Activated CD4-positive, alpha-beta memory T cell treated with anti-CD3 and anti-CD28 coated beads, Interleukin-2, amount 10 ng/mL, durations not matched to agents 7 days and 5 days (primary cell): ENCODE data around the gene IRX4. TPM values are rescaled to one million over a fixed set of nuclear protein-coding genes. Genes with fewer than 3 reads are reported as not detected.
"Not testable (repeated sequence)": the region's sequence is repeated elsewhere in the genome, so short reads cannot be mapped to it uniquely, and the experiment has no call there.

ENCODE experiments used
- CTCF ChIA-PET: fragments of 350-600 bp; sonication (Branson Sonifier 250); formaldehyde crosslinking; loops from one replicate; lab custom pipeline; 2021; ENCODE audit warnings: antibody characterized with exemption, inconsistent platforms; lab: Charles Lee
- POLR2A ChIA-PET: fragments of 350-600 bp; sonication (Branson Sonifier 250); formaldehyde crosslinking; loops from one replicate; lab custom pipeline; 2021; ENCODE audit warnings: antibody characterized with exemption; lab: Charles Lee
- DNase-seq: peaks from one replicate; pipeline ENCODE4 v3.0.0-alpha.2; 2020
- H3K27ac Mint-ChIP-seq: one replicate; pipeline ENCODE4 v1.8.0; 2021; ENCODE audit warnings: mild to moderate bottlenecking, mixed read lengths
- H3K27me3 Mint-ChIP-seq: one replicate; pipeline ENCODE4 v1.8.0; 2021; ENCODE audit warnings: mixed read lengths
- H3K36me3 Mint-ChIP-seq: one replicate; pipeline ENCODE4 v1.8.0; 2021; ENCODE audit warnings: low read depth, mixed read lengths
- H3K4me1 Mint-ChIP-seq: one replicate; pipeline ENCODE4 v1.8.0; 2021; ENCODE audit warnings: mixed read lengths
- H3K4me3 Mint-ChIP-seq: one replicate; pipeline ENCODE4 v1.8.0; 2021; ENCODE audit warnings: mild to moderate bottlenecking, mixed read lengths
- H3K9me3 Mint-ChIP-seq: one replicate; pipeline ENCODE4 v1.8.0; 2021; ENCODE audit warnings: mixed read lengths
- total RNA-seq, 2 experiments: library from RNA; stranded (reverse); gene quantifications; one replicate each; pipeline ENCODE4 v1.2.3, GENCODE V29; 2021

IRX4 gene
- total RNA-seq, 2 experiments from 2014 or later = not detected

- ChIA-PET POLR2A (no interaction called here), CTCF (no interaction called here)
- no peak overlapping the region for H3K4me3 Mint-ChIP-seq
- H3K36me3 Mint-ChIP-seq = peaks cover 6% of the 10 kb centered on the region
- H3K27me3 Mint-ChIP-seq = peaks cover 55% of the 10 kb centered on the region
- DNase-seq = no peak
- H3K4me1 Mint-ChIP-seq = peaks cover 1% of the 10 kb centered on the region
- no peak overlapping the region for H3K27ac Mint-ChIP-seq
- no peaks in the 10 kb centered on the region for H3K9me3 Mint-ChIP-seq
These were observed 7.4 kb downstream of the IRX4 start for GRCh38 chr5:1875281-1875842.

DNA sequence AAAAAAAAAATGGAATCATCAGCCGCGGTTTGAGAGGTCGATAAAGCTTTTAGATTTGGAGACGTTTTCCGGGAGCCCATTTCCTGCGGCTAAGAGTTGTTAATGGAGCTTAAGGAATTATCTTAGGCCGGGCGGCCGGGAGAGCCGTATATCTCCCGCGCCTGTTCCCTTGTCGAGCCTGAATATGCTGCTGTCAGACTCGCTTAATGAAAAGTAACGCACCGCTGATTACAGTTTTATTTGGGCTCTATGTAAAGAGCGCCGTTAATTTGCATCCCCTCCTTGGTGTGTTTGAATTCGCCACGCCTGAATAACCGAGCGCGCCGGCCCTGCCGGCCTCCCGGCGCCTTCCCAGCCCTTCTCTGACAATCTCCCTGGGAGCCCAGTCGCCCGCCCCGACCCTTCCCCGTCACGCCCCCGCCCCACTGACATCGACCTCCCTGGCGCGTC lies 7.9 kb downstream of the IRX4 start:
- Mint-ChIP-seq H3K27me3 (peaks cover 49% of the 10 kb centered on the region), H3K4me3 (no peak overlapping the region), H3K36me3 (peaks cover 6% of the 10 kb centered on the region), H3K27ac (no peak overlapping the region), H3K9me3 (no peaks in the 10 kb centered on the region), H3K4me1 (peaks cover 1% of the 10 kb centered on the region)
- no peak for DNase-seq
- CTCF ChIA-PET = no interaction called here
- POLR2A ChIA-PET = no interaction called here

- DNase-seq = no peak
- H3K27ac Mint-ChIP-seq = no peak overlapping the region
- H3K4me1 Mint-ChIP-seq = peaks cover 1% of the 10 kb centered on the region
- H3K4me3 Mint-ChIP-seq = no peak overlapping the region
- no peaks in the 10 kb centered on the region for H3K9me3 Mint-ChIP-seq
- peaks cover 44% of the 10 kb centered on the region for H3K27me3 Mint-ChIP-seq
- peaks cover 3% of the 10 kb centered on the region for H3K36me3 Mint-ChIP-seq
- ChIA-PET POLR2A (no interaction called here), CTCF (no interaction called here)
These were observed 8.4 kb downstream of the IRX4 start for GRCh38 chr5:1874348-1874747.

DNA sequence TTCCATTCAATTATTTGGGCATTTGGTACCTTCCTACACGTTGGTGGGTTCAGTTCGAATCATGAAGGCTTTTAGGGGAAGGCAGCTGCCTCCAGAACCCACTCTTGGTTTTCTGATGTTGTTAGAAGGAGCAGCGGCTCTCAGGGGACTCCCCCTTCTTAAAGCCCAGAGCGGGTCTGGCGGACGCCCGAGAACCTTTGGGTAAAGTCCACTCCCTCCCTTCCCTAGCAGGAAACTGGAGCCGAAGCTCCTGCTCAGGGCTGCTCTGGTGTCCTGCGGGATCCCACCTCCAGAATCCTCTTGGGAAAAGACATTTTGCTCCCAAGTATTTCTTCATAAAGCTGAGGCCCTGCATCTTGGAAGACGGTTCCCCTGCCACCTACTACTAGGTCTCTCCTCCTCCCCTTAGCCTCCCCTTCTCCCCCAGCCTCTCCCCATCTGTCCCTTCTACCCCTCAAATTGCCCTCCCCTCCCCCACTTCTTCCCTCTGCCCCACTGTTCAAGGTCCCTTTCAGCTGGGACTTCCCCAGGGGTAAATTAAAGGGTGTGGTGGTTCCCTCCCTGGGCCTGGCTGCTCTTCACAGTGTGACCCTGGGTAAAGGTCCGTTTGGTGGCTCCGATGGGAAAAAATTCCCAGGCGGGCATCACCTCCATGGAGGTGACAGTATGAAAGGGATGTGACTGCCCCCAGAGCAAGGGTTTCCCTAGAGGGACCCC lies 9.3 kb downstream of the IRX4 start:
- no peaks in the 10 kb centered on the region for H3K9me3 Mint-ChIP-seq
- ChIA-PET CTCF (no interaction called here), POLR2A (no interaction called here)
- H3K27ac Mint-ChIP-seq = no peak overlapping the region
- H3K36me3 Mint-ChIP-seq = peaks cover 3% of the 10 kb centered on the region
- DNase-seq = no peak
- peaks cover 39% of the 10 kb centered on the region for H3K27me3 Mint-ChIP-seq
- H3K4me1 Mint-ChIP-seq = peaks cover 1% of the 10 kb centered on the region
- no peak overlapping the region for H3K4me3 Mint-ChIP-seq

- Mint-ChIP-seq H3K27ac (no peak overlapping the region), H3K4me3 (no peak overlapping the region), H3K27me3 (peaks cover 36% of the 10 kb centered on the region), H3K36me3 (no peaks in the 10 kb centered on the region), H3K9me3 (no peaks in the 10 kb centered on the region), H3K4me1 (peaks cover 1% of the 10 kb centered on the region)
- ChIA-PET CTCF (no interaction called here), POLR2A (no interaction called here)
- no peak for DNase-seq
These were observed 11.3 kb downstream of the IRX4 start for GRCh38 chr5:1871441-1871840.

DNA sequence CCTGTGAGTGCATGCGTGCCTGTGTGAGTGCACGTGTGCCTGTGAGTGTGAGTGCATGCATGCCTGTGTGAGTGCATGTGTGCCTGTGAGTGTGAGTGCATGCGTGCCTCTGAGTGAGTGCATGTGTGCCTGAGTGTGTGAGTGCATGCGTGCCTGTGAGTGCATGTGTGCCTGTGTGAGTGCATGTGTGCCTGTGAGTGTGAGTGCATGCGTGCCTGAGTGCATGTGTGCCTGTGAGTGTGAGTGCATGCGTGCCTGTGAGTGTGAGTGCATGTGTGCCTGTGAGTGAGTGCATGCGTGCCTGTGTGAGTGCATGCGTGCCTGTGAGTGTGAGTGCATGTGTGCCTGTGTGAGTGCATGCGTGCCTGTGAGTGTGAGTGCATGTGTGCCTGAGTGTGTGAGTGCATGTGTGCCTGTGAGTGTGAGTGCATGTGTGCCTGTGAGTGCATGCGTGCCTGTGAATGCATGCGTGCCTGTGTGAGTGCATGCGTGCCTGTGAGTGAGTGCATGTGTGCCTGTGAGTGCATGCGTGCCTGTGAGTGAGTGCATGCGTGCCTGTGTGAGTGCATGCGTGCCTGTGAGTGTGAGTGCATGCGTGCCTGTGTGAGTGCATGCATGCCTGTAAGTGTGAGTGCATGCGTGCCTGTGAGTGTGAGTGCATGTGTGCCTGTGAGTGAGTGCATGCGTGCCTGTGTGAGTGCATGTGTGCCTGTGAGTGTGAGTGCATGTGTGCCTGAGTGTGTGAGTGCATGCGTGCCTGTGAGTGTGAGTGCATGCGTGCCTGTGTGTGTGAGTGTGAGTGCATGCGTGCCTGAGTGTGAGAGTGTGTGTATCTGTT lies 12.1 kb downstream of the IRX4 start:
- DNase-seq, H3K27ac Mint-ChIP-seq, H3K4me3 Mint-ChIP-seq, CTCF ChIA-PET, H3K36me3 Mint-ChIP-seq, POLR2A ChIA-PET, H3K4me1 Mint-ChIP-seq, H3K9me3 Mint-ChIP-seq: not testable (repeated sequence)
- H3K27me3 Mint-ChIP-seq = peaks cover 31% of the 10 kb centered on the region

DNA sequence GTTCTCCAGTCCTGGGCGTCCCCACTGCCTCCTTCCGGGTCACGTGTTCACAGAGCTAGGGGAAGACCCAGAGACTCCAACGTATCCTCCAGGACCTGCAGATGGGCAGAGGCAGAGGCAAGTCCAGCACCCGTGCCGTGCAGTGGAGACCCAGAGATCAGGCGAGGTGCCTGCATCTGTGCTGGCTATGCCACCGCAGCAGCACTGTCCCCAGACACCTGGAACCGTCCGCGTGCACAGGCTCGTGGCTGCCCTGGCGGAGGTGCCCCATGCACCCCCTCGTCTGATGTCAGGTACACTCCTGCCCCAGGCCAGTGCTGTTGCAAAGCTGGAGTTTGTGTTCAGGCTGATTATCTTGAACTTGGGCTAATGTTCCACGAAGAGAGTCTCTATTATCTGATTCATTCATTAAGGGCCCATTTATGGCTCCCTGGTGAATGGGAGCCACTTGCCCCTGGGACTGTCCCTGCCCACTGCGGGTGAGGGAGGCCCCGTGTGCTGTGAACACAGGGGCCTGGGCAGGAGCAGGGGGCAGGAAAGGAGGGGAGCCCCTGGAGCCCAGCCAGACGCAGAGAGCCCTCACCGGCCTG lies 13.7 kb downstream of the IRX4 start:
- H3K27me3 Mint-ChIP-seq = peaks cover 17% of the 10 kb centered on the region

DNA sequence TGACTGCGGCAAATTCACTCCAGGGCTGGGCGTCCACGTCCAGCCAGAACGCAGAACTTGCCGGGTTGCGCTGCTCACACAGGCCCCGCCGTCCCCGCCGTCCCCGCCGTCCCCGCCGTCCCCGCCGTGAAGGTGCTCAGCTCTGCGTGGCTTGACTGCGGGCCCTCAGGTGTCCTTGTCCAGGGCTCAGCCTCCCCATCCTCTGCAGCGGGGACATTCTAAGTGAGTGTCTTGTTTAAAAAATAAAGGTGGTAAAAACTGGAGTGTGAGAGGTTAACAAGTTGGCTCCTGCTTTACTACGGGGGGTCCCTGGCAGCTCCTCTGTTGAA lies 14.9 kb downstream of the IRX4 start:
- H3K27me3 Mint-ChIP-seq = peaks cover 8% of the 10 kb centered on the region
- ChIA-PET POLR2A (no interaction called here), CTCF (no interaction called here)
- no peaks in the 10 kb centered on the region for H3K36me3 Mint-ChIP-seq
- DNase-seq = no peak
- no peak overlapping the region for H3K27ac Mint-ChIP-seq
- H3K9me3 Mint-ChIP-seq = no peaks in the 10 kb centered on the region
- no peak overlapping the region for H3K4me3 Mint-ChIP-seq
- no peaks in the 10 kb centered on the region for H3K4me1 Mint-ChIP-seq

More for the DNA sequence above, 13.7 kb downstream of the IRX4 start:
- no peaks in the 10 kb centered on the region for H3K36me3 Mint-ChIP-seq
- no peaks in the 10 kb centered on the region for H3K4me1 Mint-ChIP-seq
- POLR2A ChIA-PET = no interaction called here
- no peak overlapping the region for H3K27ac Mint-ChIP-seq
- H3K4me3 Mint-ChIP-seq = no peak overlapping the region
- CTCF ChIA-PET = no interaction called here
- no peaks in the 10 kb centered on the region for H3K9me3 Mint-ChIP-seq
- no peak for DNase-seq

GRCh38 chr5:1867114-1867814 lies 15.5 kb downstream of the IRX4 start:
- Mint-ChIP-seq H3K9me3 (no peaks in the 10 kb centered on the region), H3K27ac (no peak overlapping the region), H3K27me3 (peaks cover 6% of the 10 kb centered on the region), H3K36me3 (no peaks in the 10 kb centered on the region), H3K4me3 (no peak overlapping the region), H3K4me1 (no peaks in the 10 kb centered on the region)
- DNase-seq = no peak
- CTCF ChIA-PET = no interaction called here
- POLR2A ChIA-PET = no interaction called here

DNA sequence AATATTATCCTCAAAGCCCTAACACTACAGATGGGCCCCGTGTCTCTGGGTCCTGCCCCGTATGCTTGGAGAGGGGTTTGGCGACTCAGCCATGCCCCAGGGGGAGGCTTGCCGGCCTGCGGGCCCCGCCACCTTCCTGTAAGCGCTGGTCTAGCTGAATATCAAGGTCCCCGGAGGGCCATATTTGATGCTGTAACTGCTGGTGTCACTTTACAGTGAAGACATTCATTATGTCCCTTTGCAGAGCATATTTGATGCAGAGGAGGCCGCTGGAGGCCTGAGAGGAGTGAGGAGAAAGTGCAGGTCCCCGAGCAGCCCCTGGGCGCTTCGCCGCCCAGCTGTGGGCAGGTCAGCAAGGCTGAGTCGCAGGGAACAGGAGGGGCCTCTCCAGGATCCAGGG lies 16.8 kb downstream of the IRX4 start:
- Mint-ChIP-seq H3K9me3 (no peaks in the 10 kb centered on the region), H3K27ac (no peak overlapping the region), H3K4me1 (no peaks in the 10 kb centered on the region), H3K36me3 (no peaks in the 10 kb centered on the region), H3K4me3 (no peak overlapping the region), H3K27me3 (peaks cover 6% of the 10 kb centered on the region)
- ChIA-PET POLR2A (no interaction called here), CTCF (no interaction called here)
- no peak for DNase-seq

DNA sequence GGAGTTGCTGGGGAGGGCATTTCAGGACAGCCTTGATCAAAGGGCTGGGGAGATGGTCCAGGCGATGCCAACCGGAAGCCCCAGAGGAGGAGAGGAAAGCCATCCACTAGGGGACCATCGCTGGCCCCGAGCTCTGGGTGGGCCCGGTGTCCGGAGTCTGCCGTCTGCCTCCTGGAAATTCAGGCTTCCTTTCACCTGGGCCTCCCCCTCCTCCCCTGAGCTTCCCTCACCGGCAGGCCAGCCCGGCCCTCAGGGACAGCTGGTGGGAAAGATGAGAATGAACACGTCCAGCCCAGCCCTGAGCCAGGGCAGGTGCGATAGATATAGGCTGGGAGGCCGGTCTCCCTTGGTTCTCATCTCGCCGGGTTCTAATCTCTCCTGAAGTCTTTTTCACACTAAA lies 17.2 kb downstream of the IRX4 start:
- H3K27ac Mint-ChIP-seq = no peak overlapping the region
- peaks cover 6% of the 10 kb centered on the region for H3K27me3 Mint-ChIP-seq
- ChIA-PET POLR2A (no interaction called here), CTCF (no interaction called here)
- H3K36me3 Mint-ChIP-seq = no peaks in the 10 kb centered on the region
- H3K4me3 Mint-ChIP-seq = no peak overlapping the region
- no peaks in the 10 kb centered on the region for H3K9me3 Mint-ChIP-seq
- no peak for DNase-seq
- no peaks in the 10 kb centered on the region for H3K4me1 Mint-ChIP-seq

- no peaks in the 10 kb centered on the region for H3K36me3 Mint-ChIP-seq
- ChIA-PET POLR2A (no interaction called here), CTCF (no interaction called here)
- H3K9me3 Mint-ChIP-seq = no peaks in the 10 kb centered on the region
- no peaks in the 10 kb centered on the region for H3K4me1 Mint-ChIP-seq
- no peak overlapping the region for H3K27ac Mint-ChIP-seq
- H3K27me3 Mint-ChIP-seq = peaks cover 6% of the 10 kb centered on the region
- H3K4me3 Mint-ChIP-seq = no peak overlapping the region
- no peak for DNase-seq
These were observed 17.8 kb downstream of the IRX4 start for GRCh38 chr5:1864896-1865440.

GRCh38 chr5:1860949-1861348 lies 21.8 kb downstream of the IRX4 start:
- no peaks in the 10 kb centered on the region for H3K4me1 Mint-ChIP-seq
- CTCF ChIA-PET = no interaction called here
- no peak overlapping the region for H3K4me3 Mint-ChIP-seq
- no peaks in the 10 kb centered on the region for H3K36me3 Mint-ChIP-seq
- POLR2A ChIA-PET = no interaction called here
- peaks cover 1% of the 10 kb centered on the region for H3K27me3 Mint-ChIP-seq
- H3K27ac Mint-ChIP-seq = no peak overlapping the region
- DNase-seq = no peak
- H3K9me3 Mint-ChIP-seq = no peaks in the 10 kb centered on the region
